T-helper 2 cell treated with Interferon-gamma antibody and Interleukin-4, amounts not matched to agents 100 ng/mL and 5 ng/mL, for 36 hours (primary cell): ENCODE results near the gene ANKRD44. TPM values are rescaled to one million over a fixed set of nuclear protein-coding genes. Genes with fewer than 3 reads are reported as not detected.

Experiments used
- intact Hi-C: fragments of 100-400 bp; cut with micrococcal nuclease; formaldehyde crosslinking; loops from one replicate; pipeline ENCODE4 v1.15.1; 2023
- total RNA-seq: library from RNA; stranded (reverse); gene quantifications from 2 replicates; pipeline ENCODE4 v1.2.3, GENCODE V29; 2022

Gene ANKRD44
- total RNA-seq, 1 donor from 2014 or later = 214 TPM

- intact Hi-C loops = loop anchor here (5.0 kb wide), 1 partner anchor 36 kb away; no protein-coding TSS in a partner anchor
Observed at GRCh38 chr2:197131558-197131855, 179.1 kb downstream of the ANKRD44 start.

- intact Hi-C loops = loop anchor here (1.0 to 5.0 kb wide), 2 partner anchors 10 to 37 kb away; no protein-coding TSS in a partner anchor
Observed at GRCh38 chr2:197130318-197130717, 180.3 kb downstream of the ANKRD44 start.

- intact Hi-C loops = loop anchor here (5.0 kb wide), 1 partner anchor 178 kb away; no protein-coding TSS in a partner anchor
Observed at GRCh38 chr2:197128897-197129296, 181.7 kb downstream of the ANKRD44 start.

- intact Hi-C loops = loop anchor here (5.0 kb wide), 1 partner anchor 179 kb away; no protein-coding TSS in a partner anchor
Observed at GRCh38 chr2:197128126-197128525, 182.5 kb downstream of the ANKRD44 start.

- intact Hi-C loops = loop anchor here (5.0 kb wide), 1 partner anchor 181 kb away; no protein-coding TSS in a partner anchor
Observed at GRCh38 chr2:197126630-197127352, 183.8 kb downstream of the ANKRD44 start.

- intact Hi-C loops = loop anchor here (5.0 kb wide), 1 partner anchor 182 kb away; no protein-coding TSS in a partner anchor
Observed at GRCh38 chr2:197124639-197125390, 185.8 kb downstream of the ANKRD44 start.

GRCh38 chr2:197122821-197123220, 187.8 kb downstream of the ANKRD44 start:
- intact Hi-C loops = no loop called here

- intact Hi-C loops = no loop called here
Observed at GRCh38 chr2:197121756-197122385, 188.7 kb downstream of the ANKRD44 start.

- intact Hi-C loops = no loop called here
Observed at GRCh38 chr2:197121255-197121654, 189.3 kb downstream of the ANKRD44 start.

- intact Hi-C loops = no loop called here
Observed at GRCh38 chr2:197116306-197116879, 194.2 kb downstream of the ANKRD44 start.

- intact Hi-C loops = no loop called here
Observed at GRCh38 chr2:197115325-197115724, 195.3 kb downstream of the ANKRD44 start.

- intact Hi-C loops = loop anchor here (1.0 to 5.0 kb wide), 4 partner anchors 55 to 265 kb away; partner anchors contain the start of gene ANKRD44
Observed at GRCh38 chr2:197113275-197113711, 197.3 kb downstream of the ANKRD44 start.

GRCh38 chr2:197109326-197109725, 201.3 kb downstream of the ANKRD44 start:
- intact Hi-C loops = no loop called here

GRCh38 chr2:197108758-197109157, 201.8 kb downstream of the ANKRD44 start:
- intact Hi-C loops = no loop called here

GRCh38 chr2:197107291-197108269, 203.0 kb downstream of the ANKRD44 start:
- intact Hi-C loops = no loop called here

GRCh38 chr2:197103363-197103762, 207.2 kb downstream of the ANKRD44 start:
- intact Hi-C loops = no loop called here

GRCh38 chr2:197102231-197102630, 208.3 kb downstream of the ANKRD44 start:
- intact Hi-C loops = no loop called here

GRCh38 chr2:197101519-197101918, 209.1 kb downstream of the ANKRD44 start:
- intact Hi-C loops = no loop called here

- intact Hi-C loops = no loop called here
Observed at GRCh38 chr2:197097578-197098366, 212.8 kb downstream of the ANKRD44 start.
